Fibroblast of pulmonary artery (primary cell): Measurements from ENCODE around the gene KIF19.

Source experiments
- DNase-seq: peaks from one replicate; pipeline ENCODE4 v3.0.0-alpha.2; 2010; ENCODE audit warnings: low read depth
- H3K4me3 ChIP-seq: replicated peaks from 2 replicates; pipeline ENCODE4 v1.5.1; 2011; ENCODE audit warnings: low read depth, mild to moderate bottlenecking, control low read depth, low read length, moderate library complexity
- CTCF ChIP-seq: IDR thresholded peaks from 2 replicates; pipeline ENCODE4 v1.5.1; 2011; ENCODE audit warnings: mild to moderate bottlenecking, control low read depth, low read length, inconsistent platforms; ENCODE audit errors: missing control alignments

Gene KIF19

GRCh38 chr17:74360899-74361229 lies 34.8 kb downstream of the KIF19 start:
- no peak for TF ChIP-seq CTCF
- no peak overlapping the region for H3K4me3 ChIP-seq
- no peak for DNase-seq

- peak; percentile 57 for TF ChIP-seq CTCF
- DNase-seq, result peak; percentile 46
- H3K4me3 ChIP-seq, result no peak within 1 kb of the TSS
These were observed 35.4 kb downstream of the KIF19 start, which contains the start of gene BTBD17 for GRCh38 chr17:74361230-74362068. Gene BTBD17, minus strand, starts transcription at chr17:74361868. Its CDS starts 49 bp downstream, at chr17:74361819.

- DNase-seq, result no peak
- TF ChIP-seq CTCF, result no peak
- no peak overlapping the region for H3K4me3 ChIP-seq
These were observed 36.0 kb downstream of the KIF19 start for GRCh38 chr17:74362069-74362405.

- no peak overlapping the region for H3K4me3 ChIP-seq
- TF ChIP-seq CTCF, result no peak
- no peak for DNase-seq
These were observed 36.9 kb downstream of the KIF19 start for GRCh38 chr17:74362810-74363498.

- DNase-seq, result no peak
- H3K4me3 ChIP-seq, result no peak within 1 kb of the TSS
- TF ChIP-seq CTCF, result no peak
These were observed 41.2 kb downstream of the KIF19 start, which contains the start of gene GPR142 for GRCh38 chr17:74367206-74367605. Gene GPR142, plus strand, starts transcription at chr17:74367506. Its CDS starts 2,035 bp downstream, at chr17:74369541.

GRCh38 chr17:74368341-74369081 lies 42.5 kb downstream of the KIF19 start:
- H3K4me3 ChIP-seq, result no peak overlapping the region
- TF ChIP-seq CTCF, result peak; percentile 93
- peak; percentile 63 for DNase-seq
